Measurements from ENCODE around the gene SLC38A4.

GRCh38 chr12:46818642-46819041, 7.2 kb downstream of the SLC38A4 start:
- TF ChIP-seq CTCF (conservative IDR thresholded peaks at IDR 0.05 in 1 of 2, IDR thresholded peaks at IDR 0.05 in 1 of 2; ENCODE audit: low read depth in 1 of 2, low read length in 2 of 2) (no peak), EZH2 (IDR thresholded peaks at IDR 0.05; ENCODE audit: low read length, missing control alignments) (no peak)
